Measurements from ENCODE around the gene RHEBL1.

The RHEBL1 gene

DNA sequence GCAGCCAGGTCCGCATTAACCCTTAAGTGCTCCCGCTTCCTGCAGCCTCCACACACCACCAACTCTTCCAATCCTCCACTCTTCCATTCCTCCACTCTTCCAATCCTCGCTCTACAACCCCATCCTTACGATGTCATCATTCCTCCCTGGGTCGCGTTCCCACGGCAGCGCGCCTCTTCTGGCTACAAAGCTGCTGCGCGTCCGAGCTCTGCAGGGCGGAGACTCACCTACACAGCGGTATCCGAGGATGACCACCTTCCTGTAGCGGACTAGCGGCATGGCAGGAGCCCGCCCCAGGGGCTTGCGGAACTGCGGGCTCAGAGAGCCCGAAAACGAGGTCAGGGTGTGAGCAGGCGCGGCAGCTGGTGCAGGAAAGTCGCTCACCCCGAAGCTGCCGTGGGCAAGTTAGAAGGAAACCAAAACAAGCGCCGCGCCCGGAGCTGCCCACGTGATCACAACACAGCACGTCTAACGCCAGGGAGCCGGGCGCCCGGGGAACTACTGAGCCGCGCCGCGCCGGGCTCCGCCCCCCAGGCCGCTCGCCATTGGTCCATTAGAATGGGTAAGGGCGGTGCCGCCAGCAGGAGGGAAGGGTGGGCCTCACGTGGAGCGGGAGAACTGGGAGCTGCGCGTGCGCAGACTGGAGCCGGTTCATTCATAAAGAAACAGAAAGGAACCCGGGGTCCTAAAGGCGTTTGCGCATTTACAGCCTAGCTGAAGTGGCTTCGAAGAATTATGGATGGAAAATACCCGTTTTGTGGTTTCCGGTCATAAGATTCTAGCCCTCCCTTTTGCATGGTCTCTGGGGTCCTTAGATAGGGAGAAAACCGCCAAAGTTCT lies at the start of gene RHEBL1:
Gene RHEBL1, minus strand, starts transcription at position 473 of the 840 bp plus-strand sequence. Its CDS starts 194 bp downstream, at position 279.
- Histone ChIP-seq H4K20me1 (ENCODE audit: insufficient read depth, low read length) (no peaks in the 10 kb centered on the region), H3K27ac (ENCODE audit: low read length) (peak within 1 kb of the TSS; percentile 79)
- TF ChIP-seq EZH2phosphoT487 (IDR thresholded peaks at IDR 0.05; ENCODE audit: low read depth): no peak
- peak; percentile 19; the same call in 1 of the 2 replicates for TF ChIP-seq CTCF (IDR thresholded peaks at IDR 0.05; ENCODE audit: low read depth, low read length)

DNA sequence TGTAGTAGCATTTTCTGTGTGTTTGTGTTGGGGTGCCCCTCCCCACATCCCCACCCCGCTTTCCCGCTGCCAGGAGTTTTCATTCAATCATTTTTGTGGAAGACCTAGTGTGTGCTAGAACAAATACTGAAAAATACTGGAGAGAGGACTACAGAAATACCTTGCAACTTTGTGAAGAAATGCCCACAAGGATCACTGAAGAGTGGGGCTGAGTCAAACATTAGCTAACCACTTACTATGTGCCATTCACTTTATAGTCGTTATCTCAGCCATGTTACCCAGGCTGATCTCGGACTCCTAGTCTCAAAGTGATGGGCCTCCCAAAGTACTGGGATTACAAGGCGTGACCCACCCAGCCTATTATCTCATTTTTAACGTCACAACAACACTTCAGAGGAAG lies 41.4 kb upstream of the RHEBL1 start:
- H3K27me3 ChIP-seq (ENCODE audit: low read depth, low read length): no peaks in the 10 kb centered on the region
- H3K36me3 ChIP-seq (replicated peaks; ENCODE audit: low read depth, low read length): no peaks in the 10 kb centered on the region
- no peaks in the 10 kb centered on the region for H3K9me3 ChIP-seq (ENCODE audit: insufficient read depth, low read length)
- H3K27ac ChIP-seq (ENCODE audit: low read length): peak overlapping the region; percentile 11; the same call in 1 of the 2 replicates
- H3K79me2 ChIP-seq (ENCODE audit: low read length): peaks cover 21% of the 10 kb centered on the region
- H3K4me1 ChIP-seq (ENCODE audit: low read length): peaks cover 12% of the 10 kb centered on the region
- peak overlapping the region; percentile 69 for H3K9ac ChIP-seq (ENCODE audit: low read length)
- peak overlapping the region; percentile 91 for H3K4me3 ChIP-seq (ENCODE audit: low read length)
- TF ChIP-seq CTCF (IDR thresholded peaks at IDR 0.05; ENCODE audit: low read depth, low read length): no peak
- TF ChIP-seq EZH2phosphoT487 (IDR thresholded peaks at IDR 0.05; ENCODE audit: low read depth): no peak
- H4K20me1 ChIP-seq (ENCODE audit: insufficient read depth, low read length): peaks cover 7% of the 10 kb centered on the region; the same call in 1 of the 2 replicates
- H3K4me2 ChIP-seq (ENCODE audit: low read length): peak overlapping the region; percentile 75
- H2AFZ ChIP-seq (ENCODE audit: low read depth, low read length): peak overlapping the region; percentile 98

More for the DNA sequence above, at the start of gene RHEBL1:
- H3K36me3 ChIP-seq (replicated peaks; ENCODE audit: low read depth, low read length): no peaks in the 10 kb centered on the region
- H3K4me2 ChIP-seq (ENCODE audit: low read length): peak within 1 kb of the TSS; percentile 99
- peak within 1 kb of the TSS; percentile 75 for H3K9ac ChIP-seq (ENCODE audit: low read length)
- peaks cover 10% of the 10 kb centered on the region for H3K4me1 ChIP-seq (ENCODE audit: low read length)
- H3K9me3 ChIP-seq (ENCODE audit: insufficient read depth, low read length): no peaks in the 10 kb centered on the region
- peak within 1 kb of the TSS; percentile 93 for H3K4me3 ChIP-seq (ENCODE audit: low read length)
- H2AFZ ChIP-seq (ENCODE audit: low read depth, low read length): peak within 1 kb of the TSS; percentile 93
- peaks cover 5% of the 10 kb centered on the region; the same call in 1 of the 2 replicates for H3K79me2 ChIP-seq (ENCODE audit: low read length)
- no peaks in the 10 kb centered on the region for H3K27me3 ChIP-seq (ENCODE audit: low read depth, low read length)

DNA sequence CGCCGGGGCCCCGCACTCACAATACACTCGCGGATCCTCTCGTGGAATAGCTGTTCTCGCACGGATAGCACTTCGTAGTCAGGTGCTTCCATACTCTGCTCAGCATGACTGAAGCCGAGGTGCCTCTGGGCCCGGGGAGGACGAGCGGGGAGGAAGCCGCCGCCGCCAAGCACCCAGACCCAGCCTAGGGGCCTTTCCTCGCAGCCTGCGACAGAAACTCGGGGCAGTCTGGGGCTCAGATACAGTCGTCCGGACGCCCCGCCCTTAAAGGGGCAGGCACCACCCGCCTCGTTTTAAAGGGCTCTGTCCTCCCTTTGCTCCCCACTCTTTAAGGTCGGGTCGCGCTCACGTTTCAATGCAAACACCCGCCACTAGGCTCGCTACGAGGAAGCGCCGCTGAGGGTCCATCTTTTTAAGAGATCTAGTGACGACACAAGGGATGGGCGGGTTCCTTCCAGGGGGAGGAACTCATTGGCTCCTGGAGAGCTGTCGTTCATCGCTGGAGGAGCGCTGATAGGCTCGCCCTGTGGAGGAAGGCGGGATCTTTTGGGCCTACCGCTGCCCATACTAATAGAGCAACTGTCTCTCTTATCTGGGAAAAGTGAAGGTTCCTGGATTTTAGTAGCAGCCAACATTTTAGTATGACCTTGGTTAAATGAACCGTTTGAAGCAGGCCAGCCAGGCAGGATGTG lies 40.8 kb upstream of the RHEBL1 start, which contains the start of gene LMBR1L:
Gene LMBR1L, minus strand, starts transcription at position 384 of the 692 bp plus-strand sequence. Its CDS starts 292 bp downstream, at position 92.
- TF ChIP-seq CTCF (IDR thresholded peaks at IDR 0.05; ENCODE audit: low read depth, low read length) (peak; percentile 18; the same call in 1 of the 2 replicates), EZH2phosphoT487 (IDR thresholded peaks at IDR 0.05; ENCODE audit: low read depth) (no peak)
- no peaks in the 10 kb centered on the region for H3K9me3 ChIP-seq (ENCODE audit: insufficient read depth, low read length)
- H3K79me2 ChIP-seq (ENCODE audit: low read length): peaks cover 21% of the 10 kb centered on the region
- peaks cover 12% of the 10 kb centered on the region for H3K4me1 ChIP-seq (ENCODE audit: low read length)
- H3K4me2 ChIP-seq (ENCODE audit: low read length): peak within 1 kb of the TSS; percentile 88
- peak within 1 kb of the TSS; percentile 87 for H3K9ac ChIP-seq (ENCODE audit: low read length)
- H3K27ac ChIP-seq (ENCODE audit: low read length): peak within 1 kb of the TSS; percentile 55
- H4K20me1 ChIP-seq (ENCODE audit: insufficient read depth, low read length): peaks cover 9% of the 10 kb centered on the region; the same call in 1 of the 2 replicates
- peak within 1 kb of the TSS; percentile 91 for H3K4me3 ChIP-seq (ENCODE audit: low read length)
- no peaks in the 10 kb centered on the region for H3K27me3 ChIP-seq (ENCODE audit: low read depth, low read length)
- H3K36me3 ChIP-seq (replicated peaks; ENCODE audit: low read depth, low read length): no peaks in the 10 kb centered on the region
- peak within 1 kb of the TSS; percentile 98 for H2AFZ ChIP-seq (ENCODE audit: low read depth, low read length)
